ENCODE results near the gene SEMA7A.

DNA sequence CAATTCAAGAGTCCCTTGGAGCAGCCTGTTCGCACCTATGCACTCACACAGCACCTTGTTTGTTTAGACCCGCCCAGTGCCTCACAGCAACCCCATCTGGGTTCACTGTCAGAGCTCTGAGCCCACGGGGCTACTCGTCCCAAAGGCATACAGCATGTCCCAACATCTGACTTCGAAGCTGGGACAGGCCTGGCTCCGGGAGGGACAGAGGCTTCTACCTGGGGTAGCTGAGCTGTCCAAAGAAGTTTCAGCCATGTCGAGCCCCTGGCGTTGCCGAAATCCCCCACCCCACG lies 37.7 kb downstream of the SEMA7A start:
- TF ChIP-seq ZFP36 (IDR thresholded peaks at IDR 0.05; ENCODE audit: low read depth, low read length, partially characterized antibody): no peak
- TF ChIP-seq, protein P1, sequence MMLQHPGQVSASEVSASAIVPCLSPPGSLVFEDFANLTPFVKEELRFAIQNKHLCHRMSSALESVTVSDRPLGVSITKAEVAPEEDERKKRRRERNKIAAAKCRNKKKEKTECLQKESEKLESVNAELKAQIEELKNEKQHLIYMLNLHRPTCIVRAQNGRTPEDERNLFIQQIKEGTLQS (IDR thresholded peaks at IDR 0.05): no peak
- TF ChIP-seq, protein P1 (CRISPR knock-in tag; conservative IDR thresholded peaks at IDR 0.05): no peak
- no peak for TF ChIP-seq SIN3A (IDR thresholded peaks at IDR 0.05; ENCODE audit: borderline replicate concordance in 2 of 2, control insufficient read depth in 1 of 2, low read depth in 2 of 2, low read length in 2 of 2)
- TF ChIP-seq, protein P2, sequence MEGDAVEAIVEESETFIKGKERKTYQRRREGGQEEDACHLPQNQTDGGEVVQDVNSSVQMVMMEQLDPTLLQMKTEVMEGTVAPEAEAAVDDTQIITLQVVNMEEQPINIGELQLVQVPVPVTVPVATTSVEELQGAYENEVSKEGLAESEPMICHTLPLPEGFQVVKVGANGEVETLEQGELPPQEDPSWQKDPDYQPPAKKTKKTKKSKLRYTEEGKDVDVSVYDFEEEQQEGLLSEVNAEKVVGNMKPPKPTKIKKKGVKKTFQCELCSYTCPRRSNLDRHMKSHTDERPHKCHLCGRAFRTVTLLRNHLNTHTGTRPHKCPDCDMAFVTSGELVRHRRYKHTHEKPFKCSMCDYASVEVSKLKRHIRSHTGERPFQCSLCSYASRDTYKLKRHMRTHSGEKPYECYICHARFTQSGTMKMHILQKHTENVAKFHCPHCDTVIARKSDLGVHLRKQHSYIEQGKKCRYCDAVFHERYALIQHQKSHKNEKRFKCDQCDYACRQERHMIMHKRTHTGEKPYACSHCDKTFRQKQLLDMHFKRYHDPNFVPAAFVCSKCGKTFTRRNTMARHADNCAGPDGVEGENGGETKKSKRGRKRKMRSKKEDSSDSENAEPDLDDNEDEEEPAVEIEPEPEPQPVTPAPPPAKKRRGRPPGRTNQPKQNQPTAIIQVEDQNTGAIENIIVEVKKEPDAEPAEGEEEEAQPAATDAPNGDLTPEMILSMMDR (IDR thresholded peaks at IDR 0.05 in 2 of 3, conservative IDR thresholded peaks at IDR 0.05 in 1 of 3; ENCODE audit: insufficient read depth in 2 of 3, low read depth in 1 of 3, low read length in 3 of 3): no peak
- no peak for TF ChIP-seq ZNF436 (CRISPR knock-in tag; IDR thresholded peaks at IDR 0.05)
- no peak for TF ChIP-seq HDGF (IDR thresholded peaks at IDR 0.05)
- TF ChIP-seq ZC3H4 (CRISPR knock-in tag; IDR thresholded peaks at IDR 0.05; ENCODE audit: borderline replicate concordance): no peak
- TF ChIP-seq, protein P3, sequence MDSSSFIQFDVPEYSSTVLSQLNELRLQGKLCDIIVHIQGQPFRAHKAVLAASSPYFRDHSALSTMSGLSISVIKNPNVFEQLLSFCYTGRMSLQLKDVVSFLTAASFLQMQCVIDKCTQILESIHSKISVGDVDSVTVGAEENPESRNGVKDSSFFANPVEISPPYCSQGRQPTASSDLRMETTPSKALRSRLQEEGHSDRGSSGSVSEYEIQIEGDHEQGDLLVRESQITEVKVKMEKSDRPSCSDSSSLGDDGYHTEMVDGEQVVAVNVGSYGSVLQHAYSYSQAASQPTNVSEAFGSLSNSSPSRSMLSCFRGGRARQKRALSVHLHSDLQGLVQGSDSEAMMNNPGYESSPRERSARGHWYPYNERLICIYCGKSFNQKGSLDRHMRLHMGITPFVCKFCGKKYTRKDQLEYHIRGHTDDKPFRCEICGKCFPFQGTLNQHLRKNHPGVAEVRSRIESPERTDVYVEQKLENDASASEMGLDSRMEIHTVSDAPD (CRISPR knock-in tag; IDR thresholded peaks at IDR 0.05): no peak
- TF ChIP-seq, protein P4, sequence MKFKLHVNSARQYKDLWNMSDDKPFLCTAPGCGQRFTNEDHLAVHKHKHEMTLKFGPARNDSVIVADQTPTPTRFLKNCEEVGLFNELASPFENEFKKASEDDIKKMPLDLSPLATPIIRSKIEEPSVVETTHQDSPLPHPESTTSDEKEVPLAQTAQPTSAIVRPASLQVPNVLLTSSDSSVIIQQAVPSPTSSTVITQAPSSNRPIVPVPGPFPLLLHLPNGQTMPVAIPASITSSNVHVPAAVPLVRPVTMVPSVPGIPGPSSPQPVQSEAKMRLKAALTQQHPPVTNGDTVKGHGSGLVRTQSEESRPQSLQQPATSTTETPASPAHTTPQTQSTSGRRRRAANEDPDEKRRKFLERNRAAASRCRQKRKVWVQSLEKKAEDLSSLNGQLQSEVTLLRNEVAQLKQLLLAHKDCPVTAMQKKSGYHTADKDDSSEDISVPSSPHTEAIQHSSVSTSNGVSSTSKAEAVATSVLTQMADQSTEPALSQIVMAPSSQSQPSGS (CRISPR knock-in tag; IDR thresholded peaks at IDR 0.05): no peak
- no peak for TF ChIP-seq ATF7 (IDR thresholded peaks at IDR 0.05)
- TF ChIP-seq TCF3 (CRISPR knock-in tag; IDR thresholded peaks at IDR 0.05): no peak
- no peak for TF ChIP-seq ZSCAN32 (CRISPR knock-in tag; IDR thresholded peaks at IDR 0.05)
- TF ChIP-seq HEY1 (CRISPR knock-in tag; IDR thresholded peaks at IDR 0.05; ENCODE audit: borderline replicate concordance): no peak
- TF ChIP-seq, protein P5, sequence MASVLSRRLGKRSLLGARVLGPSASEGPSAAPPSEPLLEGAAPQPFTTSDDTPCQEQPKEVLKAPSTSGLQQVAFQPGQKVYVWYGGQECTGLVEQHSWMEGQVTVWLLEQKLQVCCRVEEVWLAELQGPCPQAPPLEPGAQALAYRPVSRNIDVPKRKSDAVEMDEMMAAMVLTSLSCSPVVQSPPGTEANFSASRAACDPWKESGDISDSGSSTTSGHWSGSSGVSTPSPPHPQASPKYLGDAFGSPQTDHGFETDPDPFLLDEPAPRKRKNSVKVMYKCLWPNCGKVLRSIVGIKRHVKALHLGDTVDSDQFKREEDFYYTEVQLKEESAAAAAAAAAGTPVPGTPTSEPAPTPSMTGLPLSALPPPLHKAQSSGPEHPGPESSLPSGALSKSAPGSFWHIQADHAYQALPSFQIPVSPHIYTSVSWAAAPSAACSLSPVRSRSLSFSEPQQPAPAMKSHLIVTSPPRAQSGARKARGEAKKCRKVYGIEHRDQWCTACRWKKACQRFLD (CRISPR knock-in tag; IDR thresholded peaks at IDR 0.05): no peak

All from K562 (cell line).